Activated T-cell treated with anti-CD3 and anti-CD28 coated beads, Interleukin-2, amount 50 U/mL, for 4 hours (primary cell): ENCODE data around the gene TMEM154. TPM values are rescaled to one million over a fixed set of nuclear protein-coding genes. Genes with fewer than 3 reads are reported as not detected.
A peak's percentile ranks its signal among the peaks of the same experiment; 100 is the strongest.

Source experiments
- ATAC-seq, 2 donors: fragments of 200-7000 bp; cut with Tn5 transposase; one replicate each; pipeline ENCODE4 v1.10.0; 2021
- DNase-seq: peaks from one replicate; pipeline ENCODE4 v3.0.0-alpha.2; 2020
- H3K27me3 Mint-ChIP-seq: one replicate; pipeline ENCODE4 v1.8.0; 2021; ENCODE audit warnings: low read depth, mixed read lengths
- H3K36me3 Mint-ChIP-seq: one replicate; pipeline ENCODE4 v1.8.0; 2022; ENCODE audit warnings: mixed read lengths; ENCODE audit not compliant: insufficient read depth
- H3K4me1 Mint-ChIP-seq: one replicate; pipeline ENCODE4 v1.8.0; 2021; ENCODE audit warnings: low read depth, mixed read lengths
- H3K4me3 Mint-ChIP-seq: one replicate; pipeline ENCODE4 v1.8.0; 2021; ENCODE audit warnings: mild to moderate bottlenecking, moderate library complexity, mixed read lengths
- H3K9me3 Mint-ChIP-seq: one replicate; pipeline ENCODE4 v1.8.0; 2021; ENCODE audit warnings: mixed read lengths
- total RNA-seq, 3 donors: library from RNA; stranded (reverse); gene quantifications; one replicate each; pipeline ENCODE4 v1.2.1, GENCODE V29; 2021

Gene TMEM154
- total RNA-seq, result 1 to 10 TPM; 5.6 to 6.2 (median 6.0) TPM

GRCh38 chr4:152679414-152680281 is at the start of gene TMEM154:
Gene TMEM154, minus strand, starts transcription at chr4:152679997. Its CDS starts 64 bp downstream, at chr4:152679933.
- Mint-ChIP-seq H3K36me3 (no peaks in the 10 kb centered on the region), H3K4me1 (peaks cover 51% of the 10 kb centered on the region)

GRCh38 chr4:152729466-152729865 is 49.7 kb upstream of the TMEM154 start:
- H3K4me3 Mint-ChIP-seq, result no peak overlapping the region
- DNase-seq (no peak), ATAC-seq (no peak)
- H3K4me1 Mint-ChIP-seq, result no peaks in the 10 kb centered on the region
- no peaks in the 10 kb centered on the region for H3K9me3 Mint-ChIP-seq
- H3K36me3 Mint-ChIP-seq, result no peaks in the 10 kb centered on the region
- H3K27me3 Mint-ChIP-seq, result peaks cover 5% of the 10 kb centered on the region

More at GRCh38 chr4:152679414-152680281, at the start of gene TMEM154:
- Mint-ChIP-seq H3K9me3 (no peaks in the 10 kb centered on the region), H3K4me3 (peak within 1 kb of the TSS; percentile 84), H3K27me3 (no peaks in the 10 kb centered on the region)
- peak; percentile 43 for DNase-seq
- peak; percentile 93 to 94 for ATAC-seq

GRCh38 chr4:152728343-152728742 is 48.5 kb upstream of the TMEM154 start:
- Mint-ChIP-seq H3K27me3 (peaks cover 5% of the 10 kb centered on the region), H3K4me3 (no peak overlapping the region), H3K4me1 (no peaks in the 10 kb centered on the region)

GRCh38 chr4:152727784-152728183 is 48.0 kb upstream of the TMEM154 start:
- peaks cover 3% of the 10 kb centered on the region for H3K9me3 Mint-ChIP-seq
- peaks cover 5% of the 10 kb centered on the region for H3K27me3 Mint-ChIP-seq
- H3K36me3 Mint-ChIP-seq, result no peaks in the 10 kb centered on the region
- ATAC-seq, result no peak
- H3K4me1 Mint-ChIP-seq, result no peaks in the 10 kb centered on the region
- DNase-seq, result no peak
- no peak overlapping the region for H3K4me3 Mint-ChIP-seq

More at GRCh38 chr4:152728343-152728742, 48.5 kb upstream of the TMEM154 start:
- ATAC-seq (no peak), DNase-seq (no peak)
- no peaks in the 10 kb centered on the region for H3K9me3 Mint-ChIP-seq
- no peaks in the 10 kb centered on the region for H3K36me3 Mint-ChIP-seq

- ATAC-seq (no peak), DNase-seq (no peak)
- no peaks in the 10 kb centered on the region for H3K36me3 Mint-ChIP-seq
- peaks cover 3% of the 10 kb centered on the region for H3K9me3 Mint-ChIP-seq
- no peaks in the 10 kb centered on the region for H3K4me1 Mint-ChIP-seq
- H3K4me3 Mint-ChIP-seq, result no peak overlapping the region
- H3K27me3 Mint-ChIP-seq, result peaks cover 5% of the 10 kb centered on the region
These were observed 44.7 kb upstream of the TMEM154 start for GRCh38 chr4:152724494-152724893.

GRCh38 chr4:152723236-152723635 is 43.4 kb upstream of the TMEM154 start:
- H3K4me1 Mint-ChIP-seq, result no peaks in the 10 kb centered on the region
- H3K9me3 Mint-ChIP-seq, result peaks cover 3% of the 10 kb centered on the region
- H3K27me3 Mint-ChIP-seq, result peaks cover 5% of the 10 kb centered on the region
- no peak for ATAC-seq
- no peak for DNase-seq
- no peak overlapping the region for H3K4me3 Mint-ChIP-seq
- no peaks in the 10 kb centered on the region for H3K36me3 Mint-ChIP-seq

- no peaks in the 10 kb centered on the region for H3K36me3 Mint-ChIP-seq
- no peak for ATAC-seq
These were observed 40.2 kb upstream of the TMEM154 start for GRCh38 chr4:152719801-152720556.

GRCh38 chr4:152719291-152719690 is 39.5 kb upstream of the TMEM154 start:
- DNase-seq (no peak), ATAC-seq (no peak)
- no peaks in the 10 kb centered on the region for H3K36me3 Mint-ChIP-seq
- H3K27me3 Mint-ChIP-seq, result no peaks in the 10 kb centered on the region
- H3K4me3 Mint-ChIP-seq, result no peak overlapping the region
- no peaks in the 10 kb centered on the region for H3K4me1 Mint-ChIP-seq
- H3K9me3 Mint-ChIP-seq, result peaks cover 20% of the 10 kb centered on the region

More at GRCh38 chr4:152719801-152720556, 40.2 kb upstream of the TMEM154 start:
- Mint-ChIP-seq H3K9me3 (peaks cover 14% of the 10 kb centered on the region), H3K4me1 (no peaks in the 10 kb centered on the region), H3K27me3 (no peaks in the 10 kb centered on the region), H3K4me3 (no peak overlapping the region)
- DNase-seq, result no peak

GRCh38 chr4:152715076-152715475 is 35.3 kb upstream of the TMEM154 start:
- H3K4me3 Mint-ChIP-seq, result no peak overlapping the region
- no peaks in the 10 kb centered on the region for H3K36me3 Mint-ChIP-seq
- ATAC-seq (no peak), DNase-seq (no peak)
- no peaks in the 10 kb centered on the region for H3K4me1 Mint-ChIP-seq
- H3K9me3 Mint-ChIP-seq, result peaks cover 18% of the 10 kb centered on the region
- no peaks in the 10 kb centered on the region for H3K27me3 Mint-ChIP-seq

- no peak for ATAC-seq
- H3K36me3 Mint-ChIP-seq, result no peaks in the 10 kb centered on the region
These were observed 34.3 kb upstream of the TMEM154 start for GRCh38 chr4:152713951-152714705.

GRCh38 chr4:152709675-152710438 is 30.1 kb upstream of the TMEM154 start:
- peaks cover 2% of the 10 kb centered on the region for H3K4me1 Mint-ChIP-seq
- H3K9me3 Mint-ChIP-seq, result peaks cover 14% of the 10 kb centered on the region
- H3K36me3 Mint-ChIP-seq, result peaks cover 2% of the 10 kb centered on the region
- ATAC-seq (peak; percentile 60 to 62), DNase-seq (no peak)
- no peaks in the 10 kb centered on the region for H3K27me3 Mint-ChIP-seq
- no peak overlapping the region for H3K4me3 Mint-ChIP-seq

More at GRCh38 chr4:152713951-152714705, 34.3 kb upstream of the TMEM154 start:
- H3K4me1 Mint-ChIP-seq, result peaks cover 2% of the 10 kb centered on the region
- H3K9me3 Mint-ChIP-seq, result peaks cover 18% of the 10 kb centered on the region
- no peak overlapping the region for H3K4me3 Mint-ChIP-seq
- no peak for DNase-seq
- H3K27me3 Mint-ChIP-seq, result no peaks in the 10 kb centered on the region

GRCh38 chr4:152708796-152709195 is 29.0 kb upstream of the TMEM154 start:
- peaks cover 2% of the 10 kb centered on the region for H3K4me1 Mint-ChIP-seq
- H3K4me3 Mint-ChIP-seq, result no peak overlapping the region
- ATAC-seq (no peak), DNase-seq (no peak)
- H3K27me3 Mint-ChIP-seq, result no peaks in the 10 kb centered on the region
- peaks cover 2% of the 10 kb centered on the region for H3K36me3 Mint-ChIP-seq
- H3K9me3 Mint-ChIP-seq, result peaks cover 9% of the 10 kb centered on the region

GRCh38 chr4:152708361-152708760 is 28.6 kb upstream of the TMEM154 start:
- Mint-ChIP-seq H3K36me3 (peaks cover 2% of the 10 kb centered on the region), H3K9me3 (peaks cover 11% of the 10 kb centered on the region), H3K4me1 (peaks cover 2% of the 10 kb centered on the region), H3K4me3 (no peak overlapping the region), H3K27me3 (no peaks in the 10 kb centered on the region)
- DNase-seq (no peak), ATAC-seq (no peak)
